Mammary microvascular endothelial cell (primary cell): ENCODE results near the gene EPS8. TPM values are rescaled to one million over a fixed set of nuclear protein-coding genes. Genes with fewer than 3 reads are reported as not detected.

ENCODE experiments used
- total RNA-seq: library from RNA; depleted of rRNA; stranded (reverse); fragments of >200 nt; gene quantifications from 2 replicates; pipeline ENCODE4 v1.2.3, GENCODE V29; 2015

EPS8 gene
- total RNA-seq: 6.3 and 7.9 TPM in 2 replicates

GRCh38 chr12:15789220-15790171 lies at the start of gene EPS8:
TSS of gene EPS8 (minus strand) at chr12:15789388. CDS start at chr12:15682951, 106,437 bp downstream.

Other genes with a start within 250 kb of the EPS8 start
- gene STRAP, start 93.0 kb upstream of the EPS8 start, total RNA-seq: 120 and 126 TPM in 2 replicates
- 59.3 and 70.7 TPM in 2 replicates for gene DERA, start 121.9 kb upstream of the EPS8 start, total RNA-seq